ENCODE measurements around the gene CAPNS1.
A peak's percentile ranks its signal among the peaks of the same experiment; 100 is the strongest.

The CAPNS1 gene

GRCh38 chr19:36113894-36114720 lies 25.8 kb upstream of the CAPNS1 start:
- no peak for DNase-seq (ENCODE audit: extremely low read depth, low read depth)
- peak; percentile 2 for TF ChIP-seq CTCF (IDR thresholded peaks at IDR 0.05; ENCODE audit: low read depth, low read length, missing control alignments)
- H3K4me3 ChIP-seq (replicated peaks; ENCODE audit: low read depth, low read length) = peak overlapping the region; percentile 91

- DNase-seq (ENCODE audit: extremely low read depth, low read depth) = peak; percentile 99
- peak within 1 kb of the TSS; percentile 91 for H3K4me3 ChIP-seq (replicated peaks; ENCODE audit: low read depth, low read length)
- no peak for TF ChIP-seq CTCF (IDR thresholded peaks at IDR 0.05; ENCODE audit: low read depth, low read length, missing control alignments)
Measured at GRCh38 chr19:36114721-36115452, 25.0 kb upstream of the CAPNS1 start, which contains the start of gene POLR2I. TSS of gene POLR2I (minus strand) at chr19:36114875. CDS start at chr19:36114856, 19 bp downstream.

- no peak for TF ChIP-seq CTCF (IDR thresholded peaks at IDR 0.05; ENCODE audit: low read depth, low read length, missing control alignments)
- H3K4me3 ChIP-seq (replicated peaks; ENCODE audit: low read depth, low read length) = peak within 1 kb of the TSS; percentile 91
- DNase-seq (ENCODE audit: extremely low read depth, low read depth) = no peak
Measured at GRCh38 chr19:36115453-36116343, 24.2 kb upstream of the CAPNS1 start, which contains the start of gene TBCB. TSS of gene TBCB (plus strand) at chr19:36115468. CDS start at chr19:36115561, 93 bp downstream.

DNA sequence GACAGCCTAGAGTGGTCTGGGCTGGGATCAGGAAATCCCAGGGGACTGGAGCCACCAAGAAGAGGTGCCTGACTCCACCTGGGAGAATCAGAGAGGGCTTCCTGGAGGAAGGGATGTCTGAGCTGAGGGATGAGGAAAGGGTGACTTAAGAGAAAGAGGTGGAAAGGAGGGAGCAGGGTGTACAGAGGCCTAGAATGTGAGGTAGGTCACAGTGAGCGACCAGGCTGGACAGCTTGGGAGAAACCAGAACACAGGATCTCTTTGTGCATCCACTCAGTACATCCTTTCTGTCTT lies 23.6 kb upstream of the CAPNS1 start:
- DNase-seq (ENCODE audit: extremely low read depth, low read depth) = no peak

GRCh38 chr19:36120092-36120983 lies 19.5 kb upstream of the CAPNS1 start:
- no peak for DNase-seq (ENCODE audit: extremely low read depth, low read depth)
- TF ChIP-seq CTCF (IDR thresholded peaks at IDR 0.05; ENCODE audit: low read depth, low read length, missing control alignments) = no peak
- H3K4me3 ChIP-seq (replicated peaks; ENCODE audit: low read depth, low read length) = no peak overlapping the region

More for the DNA sequence above, 23.6 kb upstream of the CAPNS1 start:
- H3K4me3 ChIP-seq (replicated peaks; ENCODE audit: low read depth, low read length) = peak overlapping the region; percentile 91
- no peak for TF ChIP-seq CTCF (IDR thresholded peaks at IDR 0.05; ENCODE audit: low read depth, low read length, missing control alignments)

Measured in HFF-Myc (cell line).